Heart left ventricle (tissue), 13 donors: ENCODE results near the gene APRT.

Experiments
- POLR2A ChIP-seq, 2 donors: fragments of 450-650 bp; IDR thresholded peaks; one replicate each; pipeline ENCODE4 v1.6.1; 2017; ENCODE audit warnings: antibody characterized with exemption in 2 of 2, mild to moderate bottlenecking in 2 of 2, moderate library complexity in 2 of 2
- TF ChIP-seq, protein P1 (sequence below), 12 donors: fragments of 200-600 bp; sonication (generic) in 4 of 12; IDR thresholded peaks; one replicate each; pipeline versions ENCODE4 v1.5.0 to v1.8.0; 2018 to 2022; ENCODE audit warnings: antibody characterized with exemption in 12 of 12, mild to moderate bottlenecking in 5 of 12
- donor health status: ischemic (EF 13 %, LVEDD 7.1; RV severe dilation, severe dysfunction).
- donor health status: DM: no; HTN: yes; CAD: no.
- donor health status: DM: no; HTN: no; CAD: no.
- donor health status: ischemic (EF 25% LVEDD 6.9; RV normal size, moderate dysfunction).
- donor health status: ischemic (EF 25% LVEDD 5.7; RV mildly dilated, moderate dysfunction).
- donor health status: ischemic (EF 35%, LVEDD 5.7; RV mildly dilated, moderate dysfunction).
- donor health status: nonischemic (EF 11% LVEDD 7.7; RV severe dilation, severe dysfunction).
- donor health status: DM: yes; HTN: yes; CAD: no.
- donor health status: PGD.
- donor health status: ischemic (EF 29% LVEDD 5.4; RV normal size, mild dysfunction).
- donor health status: nonischemic (EF 23%, LVEDD 6.1; RV moderate dilation, normal function).

DNA sequence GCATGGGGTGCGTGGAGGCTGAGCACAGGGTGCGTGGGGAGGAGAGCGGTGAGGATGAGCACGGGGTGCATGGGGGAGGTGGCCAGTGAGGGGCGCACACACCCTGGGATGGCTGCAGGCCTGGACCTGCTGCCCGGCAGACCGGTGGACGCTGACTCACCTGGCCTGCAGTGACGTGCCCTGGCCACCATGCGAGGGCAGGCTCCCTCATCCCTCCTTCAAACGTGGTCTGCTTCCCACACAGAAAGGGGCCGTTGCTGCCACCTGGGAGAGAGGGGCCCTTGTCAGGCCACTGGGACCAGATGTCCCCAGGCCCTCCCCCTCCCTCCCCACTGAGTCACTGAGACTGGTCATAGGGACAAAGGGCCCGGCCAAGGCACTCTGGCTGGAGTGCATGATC lies 20.1 kb upstream of the APRT start:
- no peak for TF ChIP-seq POLR2A (IDR thresholded peaks at IDR 0.05)
- TF ChIP-seq, protein P1, sequence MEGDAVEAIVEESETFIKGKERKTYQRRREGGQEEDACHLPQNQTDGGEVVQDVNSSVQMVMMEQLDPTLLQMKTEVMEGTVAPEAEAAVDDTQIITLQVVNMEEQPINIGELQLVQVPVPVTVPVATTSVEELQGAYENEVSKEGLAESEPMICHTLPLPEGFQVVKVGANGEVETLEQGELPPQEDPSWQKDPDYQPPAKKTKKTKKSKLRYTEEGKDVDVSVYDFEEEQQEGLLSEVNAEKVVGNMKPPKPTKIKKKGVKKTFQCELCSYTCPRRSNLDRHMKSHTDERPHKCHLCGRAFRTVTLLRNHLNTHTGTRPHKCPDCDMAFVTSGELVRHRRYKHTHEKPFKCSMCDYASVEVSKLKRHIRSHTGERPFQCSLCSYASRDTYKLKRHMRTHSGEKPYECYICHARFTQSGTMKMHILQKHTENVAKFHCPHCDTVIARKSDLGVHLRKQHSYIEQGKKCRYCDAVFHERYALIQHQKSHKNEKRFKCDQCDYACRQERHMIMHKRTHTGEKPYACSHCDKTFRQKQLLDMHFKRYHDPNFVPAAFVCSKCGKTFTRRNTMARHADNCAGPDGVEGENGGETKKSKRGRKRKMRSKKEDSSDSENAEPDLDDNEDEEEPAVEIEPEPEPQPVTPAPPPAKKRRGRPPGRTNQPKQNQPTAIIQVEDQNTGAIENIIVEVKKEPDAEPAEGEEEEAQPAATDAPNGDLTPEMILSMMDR (IDR thresholded peaks at IDR 0.05), result no peak
